ENCODE measurements around the gene PPP1R12B.

PPP1R12B gene

GRCh38 chr1:202639500-202639899, 291.0 kb downstream of the PPP1R12B start:
- DNase-seq: no peak

GRCh38 chr1:202642212-202642611, 293.7 kb downstream of the PPP1R12B start:
- DNase-seq: no peak
